ENCODE results near the gene ZKSCAN7.

The ZKSCAN7 gene

GRCh38 chr3:44596621-44597020 lies 41.6 kb downstream of the ZKSCAN7 start:
- DNase-seq (ENCODE audit: low read depth, low spot score), result no peak
- in situ Hi-C loops (cut with HindIII; ENCODE audit: low sequenced_read_pairs), result no loop called here
- H3K4me3 ChIP-seq (ENCODE audit: low read depth, low read length), result no peak overlapping the region
- TF ChIP-seq CTCF (IDR thresholded peaks at IDR 0.05; ENCODE audit: low read depth, low read length), result no peak

GRCh38 chr3:44601749-44602148 lies 46.8 kb downstream of the ZKSCAN7 start:
- no peak for TF ChIP-seq CTCF (IDR thresholded peaks at IDR 0.05; ENCODE audit: low read depth, low read length)
- in situ Hi-C loops (cut with HindIII; ENCODE audit: low sequenced_read_pairs), result no loop called here
- DNase-seq (ENCODE audit: low read depth, low spot score), result no peak
- H3K4me3 ChIP-seq (ENCODE audit: low read depth, low read length), result no peak overlapping the region

GRCh38 chr3:44612678-44613077 lies 57.7 kb downstream of the ZKSCAN7 start:
- in situ Hi-C loops (cut with HindIII; ENCODE audit: low sequenced_read_pairs), result no loop called here
- H3K4me3 ChIP-seq (ENCODE audit: low read depth, low read length), result no peak overlapping the region
- no peak for DNase-seq (ENCODE audit: low read depth, low spot score)
- TF ChIP-seq CTCF (IDR thresholded peaks at IDR 0.05; ENCODE audit: low read depth, low read length), result no peak
